ENCODE results near the gene MYZAP. TPM values are rescaled to one million over a fixed set of nuclear protein-coding genes. Genes with fewer than 3 reads are reported as not detected.

Gene MYZAP
- total RNA-seq, 1 donor from 2014 or later, result 11.9 TPM

- DNase-seq (ENCODE audit: low spot score, unreplicated experiment), result no peak
- H3K36me3 Mint-ChIP-seq (ENCODE audit: insufficient read depth), result no peaks in the 10 kb centered on the region
- H3K4me1 Mint-ChIP-seq (ENCODE audit: low read depth), result no peaks in the 10 kb centered on the region
- H3K27ac Mint-ChIP-seq, result no peak overlapping the region
- no peak for TF ChIP-seq CTCF (IDR thresholded peaks at IDR 0.05; ENCODE audit: unreplicated experiment)
- H3K4me3 Mint-ChIP-seq (ENCODE audit: low read depth), result no peak overlapping the region
- H3K9me3 Mint-ChIP-seq (ENCODE audit: low read depth), result no peaks in the 10 kb centered on the region
- H3K27me3 Mint-ChIP-seq, result no peaks in the 10 kb centered on the region
Measured at GRCh38 chr15:57655053-57655452, 63.3 kb downstream of the MYZAP start.

GRCh38 chr15:57655809-57656208 is 64.1 kb downstream of the MYZAP start:
- H3K9me3 Mint-ChIP-seq (ENCODE audit: low read depth), result no peaks in the 10 kb centered on the region
- no peak overlapping the region for H3K4me3 Mint-ChIP-seq (ENCODE audit: low read depth)
- no peaks in the 10 kb centered on the region for H3K27me3 Mint-ChIP-seq
- DNase-seq (ENCODE audit: low spot score, unreplicated experiment), result no peak
- no peaks in the 10 kb centered on the region for H3K36me3 Mint-ChIP-seq (ENCODE audit: insufficient read depth)
- H3K4me1 Mint-ChIP-seq (ENCODE audit: low read depth), result no peaks in the 10 kb centered on the region
- no peak for TF ChIP-seq CTCF (IDR thresholded peaks at IDR 0.05; ENCODE audit: unreplicated experiment)
- no peak overlapping the region for H3K27ac Mint-ChIP-seq

- Mint-ChIP-seq H3K9me3 (ENCODE audit: low read depth) (no peaks in the 10 kb centered on the region), H3K36me3 (ENCODE audit: insufficient read depth) (no peaks in the 10 kb centered on the region), H3K4me1 (ENCODE audit: low read depth) (no peaks in the 10 kb centered on the region), H3K27ac (no peak overlapping the region), H3K4me3 (ENCODE audit: low read depth) (no peak overlapping the region), H3K27me3 (no peaks in the 10 kb centered on the region)
- DNase-seq (ENCODE audit: low spot score, unreplicated experiment), result no peak
- no peak for TF ChIP-seq CTCF (IDR thresholded peaks at IDR 0.05; ENCODE audit: unreplicated experiment)
Measured at GRCh38 chr15:57656434-57656833, 64.7 kb downstream of the MYZAP start.

GRCh38 chr15:57657619-57658018 is 65.9 kb downstream of the MYZAP start:
- H3K36me3 Mint-ChIP-seq (ENCODE audit: insufficient read depth), result no peaks in the 10 kb centered on the region
- DNase-seq (ENCODE audit: low spot score, unreplicated experiment), result no peak
- H3K27me3 Mint-ChIP-seq, result no peaks in the 10 kb centered on the region
- H3K4me1 Mint-ChIP-seq (ENCODE audit: low read depth), result peaks cover 12% of the 10 kb centered on the region
- no peaks in the 10 kb centered on the region for H3K9me3 Mint-ChIP-seq (ENCODE audit: low read depth)
- H3K27ac Mint-ChIP-seq, result no peak overlapping the region
- H3K4me3 Mint-ChIP-seq (ENCODE audit: low read depth), result no peak overlapping the region
- no peak for TF ChIP-seq CTCF (IDR thresholded peaks at IDR 0.05; ENCODE audit: unreplicated experiment)

GRCh38 chr15:57662091-57662744 is 70.5 kb downstream of the MYZAP start:
- DNase-seq (ENCODE audit: low spot score, unreplicated experiment), result no peak
- no peak for TF ChIP-seq CTCF (IDR thresholded peaks at IDR 0.05; ENCODE audit: unreplicated experiment)
- Mint-ChIP-seq H3K4me1 (ENCODE audit: low read depth) (peaks cover 15% of the 10 kb centered on the region), H3K27me3 (no peaks in the 10 kb centered on the region), H3K27ac (no peak overlapping the region), H3K9me3 (ENCODE audit: low read depth) (no peaks in the 10 kb centered on the region), H3K36me3 (ENCODE audit: insufficient read depth) (no peaks in the 10 kb centered on the region), H3K4me3 (ENCODE audit: low read depth) (no peak overlapping the region)
